ENCODE data around the gene CASP4. TPM values are rescaled to one million over a fixed set of nuclear protein-coding genes. Genes with fewer than 3 reads are reported as not detected.
A peak's percentile ranks its signal among the peaks of the same experiment; 100 is the strongest.

The CASP4 gene
- total RNA-seq, 2 donors from 2014 or later: 27.6 to 29.8 TPM

DNA sequence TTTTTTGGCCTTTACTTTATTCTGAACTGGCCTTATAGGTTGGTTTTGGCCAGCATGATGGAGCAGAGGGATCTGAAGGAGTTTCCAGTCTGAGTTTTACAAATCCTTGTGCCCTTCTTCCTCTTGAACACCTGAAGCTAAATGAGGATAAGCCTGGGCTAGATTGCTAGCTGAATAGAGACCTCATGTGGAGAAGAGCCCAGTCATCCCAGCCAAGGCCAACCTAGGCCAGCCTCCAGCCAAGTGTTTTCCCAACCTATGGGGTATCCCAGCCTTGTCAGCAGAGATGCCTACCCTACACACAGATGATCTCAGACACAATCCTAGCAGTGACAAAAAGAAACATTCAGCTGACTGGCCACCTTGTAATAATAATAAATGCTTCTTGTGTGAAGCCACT lies 69.1 kb downstream of the CASP4 start:
- Histone ChIP-seq H3K9me3 (no peaks in the 10 kb centered on the region), H3K4me1 (no peaks in the 10 kb centered on the region), H3K27ac (no peak overlapping the region), H3K27me3 (no peaks in the 10 kb centered on the region), H3K4me3 (no peak overlapping the region), H3K9ac (ENCODE audit: low read depth in 2 of 2, low read length in 2 of 2) (no peak overlapping the region), H3K36me3 (no peaks in the 10 kb centered on the region)
- TF ChIP-seq, protein P1, sequence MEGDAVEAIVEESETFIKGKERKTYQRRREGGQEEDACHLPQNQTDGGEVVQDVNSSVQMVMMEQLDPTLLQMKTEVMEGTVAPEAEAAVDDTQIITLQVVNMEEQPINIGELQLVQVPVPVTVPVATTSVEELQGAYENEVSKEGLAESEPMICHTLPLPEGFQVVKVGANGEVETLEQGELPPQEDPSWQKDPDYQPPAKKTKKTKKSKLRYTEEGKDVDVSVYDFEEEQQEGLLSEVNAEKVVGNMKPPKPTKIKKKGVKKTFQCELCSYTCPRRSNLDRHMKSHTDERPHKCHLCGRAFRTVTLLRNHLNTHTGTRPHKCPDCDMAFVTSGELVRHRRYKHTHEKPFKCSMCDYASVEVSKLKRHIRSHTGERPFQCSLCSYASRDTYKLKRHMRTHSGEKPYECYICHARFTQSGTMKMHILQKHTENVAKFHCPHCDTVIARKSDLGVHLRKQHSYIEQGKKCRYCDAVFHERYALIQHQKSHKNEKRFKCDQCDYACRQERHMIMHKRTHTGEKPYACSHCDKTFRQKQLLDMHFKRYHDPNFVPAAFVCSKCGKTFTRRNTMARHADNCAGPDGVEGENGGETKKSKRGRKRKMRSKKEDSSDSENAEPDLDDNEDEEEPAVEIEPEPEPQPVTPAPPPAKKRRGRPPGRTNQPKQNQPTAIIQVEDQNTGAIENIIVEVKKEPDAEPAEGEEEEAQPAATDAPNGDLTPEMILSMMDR (IDR thresholded peaks at IDR 0.05): no peak
- intact Hi-C loops (cut with DNase I): no loop called here
- no peak for DNase-seq

GRCh38 chr11:104898685-104899013 lies 69.7 kb downstream of the CASP4 start:
- intact Hi-C loops (cut with DNase I): no loop called here
- Histone ChIP-seq H3K9me3 (no peaks in the 10 kb centered on the region), H3K27me3 (no peaks in the 10 kb centered on the region), H3K4me3 (no peak overlapping the region), H3K9ac (ENCODE audit: low read depth in 2 of 2, low read length in 2 of 2) (no peak overlapping the region), H3K36me3 (no peaks in the 10 kb centered on the region), H3K27ac (peak overlapping the region; percentile 49), H3K4me1 (no peaks in the 10 kb centered on the region)
- TF ChIP-seq, protein P1 (IDR thresholded peaks at IDR 0.05): no peak
- no peak for DNase-seq

GRCh38 chr11:104897891-104898684 lies 70.3 kb downstream of the CASP4 start, which contains the start of gene CASP12:
CASP12 (minus strand) TSS chr11:104898460.
- Histone ChIP-seq H3K4me1 (no peaks in the 10 kb centered on the region), H3K27ac (peak within 1 kb of the TSS; percentile 49), H3K27me3 (no peaks in the 10 kb centered on the region), H3K36me3 (no peaks in the 10 kb centered on the region), H3K9me3 (no peaks in the 10 kb centered on the region), H3K4me3 (no peak within 1 kb of the TSS), H3K9ac (ENCODE audit: low read depth in 2 of 2, low read length in 2 of 2) (peak within 1 kb of the TSS in 1 of 2 donors; percentile 19)
- TF ChIP-seq, protein P1 (IDR thresholded peaks at IDR 0.05): no peak
- intact Hi-C loops (cut with DNase I): no loop called here
- DNase-seq: no peak

- Histone ChIP-seq H3K27ac (no peak overlapping the region), H3K36me3 (no peaks in the 10 kb centered on the region), H3K4me3 (no peak overlapping the region), H3K27me3 (no peaks in the 10 kb centered on the region), H3K9ac (ENCODE audit: low read depth in 2 of 2, low read length in 2 of 2) (no peak overlapping the region), H3K4me1 (no peaks in the 10 kb centered on the region), H3K9me3 (no peaks in the 10 kb centered on the region)
- no peak for DNase-seq
- TF ChIP-seq, protein P1 (IDR thresholded peaks at IDR 0.05): no peak
- intact Hi-C loops (cut with DNase I): no loop called here
Observed at GRCh38 chr11:104895634-104896033, 72.7 kb downstream of the CASP4 start.

DNA sequence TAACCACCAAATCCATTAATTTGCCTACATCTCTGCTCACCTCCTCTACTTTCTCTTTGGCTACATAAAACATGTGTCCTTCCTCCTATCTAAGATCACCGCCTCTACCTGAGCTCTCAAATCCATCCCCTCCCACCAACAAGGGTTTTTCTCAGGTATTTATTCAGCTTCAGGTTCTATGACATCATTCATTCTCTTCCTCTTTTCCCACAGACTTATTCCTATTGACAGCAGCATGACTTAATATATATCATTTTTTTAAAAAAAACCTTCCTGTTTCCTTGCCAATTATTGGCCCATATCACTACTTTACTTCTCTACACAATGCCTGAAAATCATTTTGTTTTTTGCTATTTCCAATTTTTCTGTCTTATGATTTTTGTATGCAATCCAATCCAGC lies 74.5 kb downstream of the CASP4 start:
- Histone ChIP-seq H3K4me1 (no peaks in the 10 kb centered on the region), H3K9ac (ENCODE audit: low read depth in 2 of 2, low read length in 2 of 2) (no peak overlapping the region), H3K27ac (no peak overlapping the region), H3K27me3 (no peaks in the 10 kb centered on the region), H3K36me3 (no peaks in the 10 kb centered on the region), H3K9me3 (no peaks in the 10 kb centered on the region), H3K4me3 (no peak overlapping the region)
- TF ChIP-seq, protein P1 (IDR thresholded peaks at IDR 0.05): no peak
- DNase-seq: no peak
- intact Hi-C loops (cut with DNase I): no loop called here

Other genes with a start within 250 kb of the CASP4 start
- gene CASP12, start 70.1 kb downstream of the CASP4 start, total RNA-seq: under 1 TPM in 1 of 2 donors, not detected in 1; 0.27 TPM
- 10 to 100 TPM; 25.7 to 47.3 TPM for gene CASP5, start 54.6 kb upstream of the CASP4 start, total RNA-seq
- 10 to 100 TPM; 68.7 to 73.7 TPM for gene CASP1, start 66.6 kb upstream of the CASP4 start, total RNA-seq
- gene CARD16, start 76.8 kb upstream of the CASP4 start, total RNA-seq: 10 to 100 TPM; 35.9 to 40.2 TPM
- gene CARD18, start 171.2 kb upstream of the CASP4 start, total RNA-seq: not detected